ENCODE results near the gene SIPA1L2.

The SIPA1L2 gene

GRCh38 chr1:232643251-232643650, 13.3 kb upstream of the SIPA1L2 start:
- DNase-seq (ENCODE audit: low spot score) = no peak

- no peak for DNase-seq (ENCODE audit: low spot score)
Observed at GRCh38 chr1:232641507-232641906, 11.6 kb upstream of the SIPA1L2 start.

- no peak for DNase-seq (ENCODE audit: low spot score)
Observed at GRCh38 chr1:232636799-232637198, 6.9 kb upstream of the SIPA1L2 start.

GRCh38 chr1:232635778-232636356, 5.9 kb upstream of the SIPA1L2 start:
- DNase-seq (ENCODE audit: low spot score) = peak; percentile 51

- no peak for DNase-seq (ENCODE audit: low spot score)
Observed at GRCh38 chr1:232635279-232635678, 5.3 kb upstream of the SIPA1L2 start.

- peak; percentile 21 for DNase-seq (ENCODE audit: low spot score)
Observed at GRCh38 chr1:232634096-232634495, 4.2 kb upstream of the SIPA1L2 start.

- DNase-seq (ENCODE audit: low spot score) = no peak
Observed at GRCh38 chr1:232630894-232631195, 912 bp upstream of the SIPA1L2 start.

GRCh38 chr1:232629250-232630046, 485 bp downstream of the SIPA1L2 start:
- no peak for DNase-seq (ENCODE audit: low spot score)

GRCh38 chr1:232628335-232629249, 1.3 kb downstream of the SIPA1L2 start:
- DNase-seq (ENCODE audit: low spot score) = no peak

- DNase-seq (ENCODE audit: low spot score) = peak; percentile 21
Observed at GRCh38 chr1:232627645-232628334, 2.1 kb downstream of the SIPA1L2 start.

GRCh38 chr1:232627171-232627570, 2.8 kb downstream of the SIPA1L2 start:
- no peak for DNase-seq (ENCODE audit: low spot score)

GRCh38 chr1:232626452-232626851, 3.5 kb downstream of the SIPA1L2 start:
- DNase-seq (ENCODE audit: low spot score) = no peak

- no peak for DNase-seq (ENCODE audit: low spot score)
Observed at GRCh38 chr1:232625319-232625868, 4.5 kb downstream of the SIPA1L2 start.

- DNase-seq (ENCODE audit: low spot score) = no peak
Observed at GRCh38 chr1:232624546-232625281, 5.2 kb downstream of the SIPA1L2 start.

- no peak for DNase-seq (ENCODE audit: low spot score)
Observed at GRCh38 chr1:232622981-232623380, 7.0 kb downstream of the SIPA1L2 start.

- no peak for DNase-seq (ENCODE audit: low spot score)
Observed at GRCh38 chr1:232622378-232622777, 7.6 kb downstream of the SIPA1L2 start.

GRCh38 chr1:232621050-232621449, 8.9 kb downstream of the SIPA1L2 start:
- DNase-seq (ENCODE audit: low spot score) = no peak

GRCh38 chr1:232620356-232620969, 9.5 kb downstream of the SIPA1L2 start:
- no peak for DNase-seq (ENCODE audit: low spot score)

- DNase-seq (ENCODE audit: low spot score) = no peak
Observed at GRCh38 chr1:232617237-232617636, 12.7 kb downstream of the SIPA1L2 start.

GRCh38 chr1:232615306-232615800, 14.6 kb downstream of the SIPA1L2 start:
- DNase-seq (ENCODE audit: low spot score) = no peak

- DNase-seq (ENCODE audit: low spot score) = no peak
Observed at GRCh38 chr1:232614811-232615210, 15.1 kb downstream of the SIPA1L2 start.

All from germinal center (tissue), 1 donor.